Renal cortex interstitium (tissue), 11 donors: ENCODE measurements around the gene OTOS. TPM values are rescaled to one million over a fixed set of nuclear protein-coding genes. Genes with fewer than 3 reads are reported as not detected.
A peak's percentile ranks its signal among the peaks of the same experiment; 100 is the strongest.

Source experiments
- DNase-seq, 11 donors: peaks; one replicate each; pipeline ENCODE4 v3.0.0-alpha.2; 2013; ENCODE audit warnings: low read depth in 9 of 11, low spot score in 4 of 11; ENCODE audit errors: extremely low read depth in 1 of 11
- polyA plus RNA-seq, 3 donors: library from polyadenylated mRNA; unstranded; fragments of 120-200 nt; gene quantifications; one replicate each; pipeline ENCODE4 v1.2.1, GENCODE V29; 2013; ENCODE audit not compliant: insufficient read length in 3 of 3

The OTOS gene
- polyA plus RNA-seq, 3 donors: 0.36 to 0.43 TPM; not detected in 1

GRCh38 chr2:240141736-240142135 lies 1.3 kb upstream of the OTOS start:
- DNase-seq: no peak

DNA sequence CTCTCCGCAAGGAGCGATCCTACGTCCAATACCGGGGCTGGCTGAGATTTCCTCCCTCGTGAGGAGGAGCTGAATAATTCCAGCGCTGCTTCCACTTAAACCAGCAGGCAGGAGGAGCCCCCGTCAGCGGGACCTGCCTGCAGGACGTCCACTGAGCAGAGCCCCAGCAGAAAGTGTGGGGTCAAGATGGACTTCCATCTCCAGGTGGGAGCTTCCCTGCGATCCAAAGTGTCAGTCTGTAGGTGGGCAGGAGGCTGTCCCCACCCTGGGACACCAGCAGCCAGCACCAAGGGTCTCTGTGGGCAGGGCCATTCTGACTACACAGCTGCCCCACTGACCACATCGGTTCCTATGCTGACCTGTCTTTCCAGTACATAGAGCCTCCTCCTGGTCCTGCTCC lies 462 bp upstream of the OTOS start:
- no peak for DNase-seq

DNA sequence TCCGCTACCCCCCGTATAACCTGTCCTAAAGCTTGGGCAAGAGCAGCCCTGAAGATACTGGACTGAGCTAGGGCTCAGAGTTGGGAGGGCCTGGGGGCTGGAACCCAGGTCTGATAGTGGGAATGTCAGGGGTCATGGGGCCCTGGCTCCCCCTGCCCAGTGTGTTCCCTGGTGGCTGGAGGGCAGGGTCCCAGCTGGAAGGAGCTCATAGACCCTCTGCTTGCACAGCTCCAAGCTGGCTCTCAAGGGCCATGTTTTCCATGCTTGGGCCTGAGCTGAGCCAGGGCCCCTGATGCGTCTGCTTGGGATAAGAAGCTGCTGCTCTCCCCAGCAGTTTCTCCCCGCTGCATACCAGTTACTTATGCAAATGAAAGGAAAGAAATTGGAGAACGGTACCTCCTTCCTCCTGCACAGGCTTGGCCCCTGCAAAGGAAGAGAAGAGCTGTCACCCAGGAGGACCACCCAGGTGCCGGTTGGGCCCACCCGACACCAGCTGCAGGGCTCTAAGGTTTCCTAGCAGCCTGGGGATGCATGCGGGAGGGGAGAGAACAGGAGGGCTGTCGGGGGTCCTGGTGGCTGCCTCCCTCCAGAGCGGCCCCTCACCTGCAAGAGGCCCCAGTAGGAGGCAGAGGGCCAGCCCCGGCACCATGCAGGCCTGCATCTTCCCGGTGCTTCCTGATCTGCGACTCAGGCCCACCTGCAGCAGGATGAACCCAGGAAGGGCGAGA lies 628 bp downstream of the OTOS start:
- peak in 5 of 11 donors; percentile 16 to 47 (median 32) for DNase-seq

- DNase-seq: no peak
Observed at GRCh38 chr2:240139011-240139441, 1.4 kb downstream of the OTOS start.

DNA sequence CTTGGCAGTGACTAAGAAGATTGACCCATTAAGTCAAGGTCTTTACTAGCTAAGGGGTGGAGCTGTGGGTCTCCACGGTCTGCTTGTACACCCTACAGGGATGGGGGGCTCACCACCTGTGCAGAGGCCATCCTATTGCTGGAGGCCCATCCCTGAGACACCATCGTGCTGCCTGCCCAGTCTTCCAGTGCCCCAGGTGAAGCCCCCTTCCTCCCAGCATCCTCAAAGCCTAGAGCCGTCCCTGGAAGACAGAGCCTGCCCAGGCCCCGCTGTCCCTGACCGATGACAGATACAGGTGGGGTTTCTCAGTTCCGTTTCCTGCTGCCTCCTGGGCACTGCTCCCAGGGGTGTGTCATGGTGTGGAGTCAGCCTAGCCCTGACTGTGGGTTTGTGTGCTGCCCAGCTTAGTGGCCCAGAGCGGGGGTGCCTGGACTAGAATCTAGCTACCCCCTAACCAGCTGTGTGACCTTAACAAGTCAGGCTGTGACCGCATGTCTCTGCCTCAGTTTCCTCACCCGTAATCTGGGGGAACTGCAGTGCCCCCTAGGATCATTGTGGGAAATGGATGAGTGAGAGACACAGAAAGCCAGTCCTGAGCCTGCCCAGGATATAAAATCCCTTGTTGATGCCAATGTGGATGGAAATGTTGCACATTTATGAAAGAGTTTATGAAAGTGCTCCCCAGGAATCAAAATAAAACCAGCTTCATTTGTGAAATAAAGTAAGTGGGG lies 2.0 kb downstream of the OTOS start:
- no peak for DNase-seq

DNA sequence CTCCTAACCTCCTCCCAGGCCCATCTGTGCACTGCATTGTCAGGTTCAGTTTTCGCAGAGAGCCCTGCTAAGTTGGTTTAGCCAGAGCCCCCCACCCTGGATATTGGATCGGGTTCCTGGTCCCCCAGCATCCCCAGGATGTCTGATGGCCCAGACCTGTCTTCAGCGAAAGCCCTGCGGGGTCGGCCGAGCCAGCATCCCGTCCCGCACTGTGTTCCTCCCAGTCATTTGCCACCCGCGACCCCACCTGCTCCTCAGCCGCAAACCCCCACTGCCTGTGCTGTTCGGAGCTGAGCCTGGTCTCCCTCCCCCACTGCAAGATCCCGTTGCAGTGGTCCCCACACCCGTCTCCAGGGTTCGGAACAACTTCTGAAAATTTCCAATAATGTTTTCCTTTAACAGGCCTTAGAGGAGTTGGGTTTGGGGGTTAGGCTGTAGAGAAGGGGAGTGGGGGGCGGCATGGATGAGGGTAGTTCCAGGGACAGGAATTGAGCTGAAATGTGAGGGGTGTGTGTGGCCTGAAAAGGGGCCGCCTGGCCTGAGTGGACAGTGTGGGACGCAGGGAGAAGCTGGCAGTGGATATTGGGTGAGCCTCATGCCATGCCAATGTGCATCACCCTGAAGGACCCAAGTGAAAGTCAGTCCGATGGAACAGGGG lies 2.7 kb downstream of the OTOS start:
- no peak for DNase-seq

DNA sequence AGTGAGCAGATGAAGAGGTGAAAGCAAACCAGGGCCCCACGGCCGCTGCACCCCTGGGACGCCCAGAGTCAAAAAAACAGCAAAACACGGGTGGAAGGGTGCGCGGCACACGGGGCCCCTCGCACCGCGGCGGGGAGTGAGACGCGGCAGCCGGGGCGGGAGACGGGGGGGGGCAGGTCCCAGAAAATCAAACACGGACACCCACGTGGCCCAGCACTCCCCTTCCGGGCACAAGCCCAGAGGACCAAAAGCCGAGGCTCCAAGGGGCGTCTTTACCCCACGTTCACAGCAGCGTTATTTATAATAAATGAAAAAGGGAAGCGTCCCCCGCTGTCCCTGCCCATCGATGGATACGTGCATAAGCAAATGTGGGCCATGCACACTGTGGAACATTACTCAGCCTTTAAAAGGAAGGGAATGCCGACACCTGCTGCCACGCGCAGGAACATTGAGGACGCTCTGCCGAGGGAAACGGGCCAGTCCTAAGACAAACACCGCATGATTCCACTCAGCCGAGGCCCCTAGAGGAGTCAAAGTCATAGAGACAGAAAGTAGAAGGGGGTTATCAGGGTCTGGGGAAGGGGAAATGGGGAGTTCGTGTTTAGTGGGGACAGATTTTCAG lies 3.7 kb downstream of the OTOS start:
- DNase-seq: no peak

DNA sequence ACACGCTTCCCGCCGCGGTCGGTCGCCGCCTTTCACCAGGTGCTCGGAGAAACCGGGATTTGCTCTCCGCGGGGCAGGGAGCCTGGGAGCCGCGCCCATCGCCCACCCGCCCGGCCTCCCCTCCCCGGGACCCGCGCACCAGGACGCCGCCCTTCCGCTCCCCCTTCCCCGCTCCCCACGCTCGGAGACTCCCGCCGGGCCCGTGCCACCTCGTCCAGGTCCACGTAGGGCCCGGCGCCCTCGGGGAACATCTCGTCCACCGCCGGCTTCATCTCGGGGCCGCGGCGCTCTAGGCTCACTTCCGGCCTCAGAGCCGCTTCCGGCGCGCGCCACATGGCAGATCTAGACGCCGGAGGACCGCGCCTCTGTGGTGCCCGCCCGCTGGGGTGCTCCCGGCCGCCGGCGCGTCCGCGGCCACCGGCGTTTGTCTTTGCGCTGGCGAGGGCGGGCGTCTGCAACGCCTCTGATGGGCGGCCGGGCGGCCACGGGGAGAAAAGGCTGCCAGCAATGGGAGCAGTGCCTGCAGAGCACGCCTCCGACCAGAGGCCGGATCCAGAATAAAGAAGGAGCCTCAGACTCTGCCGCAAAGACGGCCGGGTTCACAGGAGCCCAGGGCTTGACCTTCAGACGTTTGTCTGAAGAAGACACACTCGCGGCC lies 4.3 kb downstream of the OTOS start, which contains the start of gene COPS9:
Gene COPS9 (minus strand): TSS at position 293 of the 658 bp plus-strand sequence. CDS start 21 bp downstream, at position 272.
- peak in 10 of 11 donors; percentile 65 to 92 (median 79) for DNase-seq

- no peak for DNase-seq
Observed at GRCh38 chr2:240135706-240136012, 4.8 kb downstream of the OTOS start.

GRCh38 chr2:240134956-240135520 lies 5.4 kb downstream of the OTOS start:
- DNase-seq: no peak

DNA sequence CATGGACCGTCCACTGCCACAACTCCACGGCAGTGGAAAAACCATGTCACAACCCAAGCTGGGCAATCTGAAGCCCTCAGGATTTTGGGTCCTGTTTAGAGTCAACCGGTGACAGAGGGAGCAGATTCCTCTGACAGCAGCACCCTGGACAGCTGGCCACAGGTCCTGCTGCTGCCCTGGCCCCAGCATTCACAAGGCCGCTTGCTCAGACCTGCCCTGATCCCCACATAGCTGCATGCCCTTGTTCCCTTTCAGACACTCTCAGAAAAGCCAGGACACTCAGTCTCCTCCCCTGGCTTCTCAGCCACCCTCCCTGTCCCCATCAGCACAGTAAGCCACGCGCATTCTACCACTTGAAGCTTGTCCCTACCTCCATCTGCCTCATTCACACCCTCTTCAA lies 6.0 kb downstream of the OTOS start:
- no peak for DNase-seq

GRCh38 chr2:240133401-240133800 lies 7.1 kb downstream of the OTOS start:
- DNase-seq: no peak

DNA sequence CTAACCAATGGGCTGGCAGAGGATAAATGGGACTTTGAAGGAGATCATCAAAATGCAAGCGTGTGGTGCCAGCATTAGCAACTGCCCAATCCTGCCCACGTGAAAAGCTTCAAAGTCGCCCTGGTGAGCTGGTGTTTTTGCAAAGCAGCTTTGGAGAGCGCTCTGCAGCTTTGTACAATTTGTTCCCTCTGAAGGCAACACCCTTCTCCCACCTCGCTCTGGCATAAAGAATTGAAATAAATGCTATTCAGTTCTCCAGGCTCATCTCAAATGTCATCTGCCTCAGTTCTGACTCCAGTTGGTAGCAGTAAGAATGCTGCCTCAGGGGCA lies 7.8 kb downstream of the OTOS start:
- no peak for DNase-seq

DNA sequence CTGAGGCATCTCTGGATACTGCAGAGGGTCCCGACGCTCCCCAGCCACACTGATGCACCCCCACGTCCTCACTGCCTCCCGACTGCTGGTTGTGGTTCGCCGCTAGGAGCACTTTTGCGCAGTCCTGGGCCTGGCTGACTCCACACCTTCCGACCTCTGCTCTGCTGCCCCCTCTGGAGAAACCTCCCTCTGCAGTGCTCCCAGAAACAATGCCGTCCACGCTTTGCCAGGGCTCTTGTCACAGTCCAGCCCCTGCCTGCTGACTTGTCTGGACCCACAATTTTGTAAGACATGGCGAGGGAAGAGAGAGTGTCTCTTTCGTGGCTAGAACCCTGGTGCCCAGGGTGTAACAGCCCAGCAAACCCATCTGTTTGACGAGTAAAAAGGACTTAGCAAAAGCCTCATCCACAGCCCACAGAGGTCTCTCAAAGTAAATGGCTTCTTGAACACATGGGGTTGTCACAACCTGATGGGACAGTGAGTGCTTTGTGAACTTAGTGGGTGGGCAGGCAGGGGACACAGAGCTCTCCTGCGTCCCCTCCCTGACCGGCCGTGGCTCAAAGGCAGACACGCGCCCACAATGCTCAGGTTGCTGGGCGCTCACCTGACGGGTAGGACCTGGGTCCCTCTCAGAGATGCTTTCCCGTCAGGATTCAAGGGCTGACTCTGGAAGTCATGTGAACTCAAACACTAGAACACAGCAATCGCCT lies 8.4 kb downstream of the OTOS start:
- DNase-seq: no peak

GRCh38 chr2:240131296-240131695 lies 9.2 kb downstream of the OTOS start:
- no peak for DNase-seq

GRCh38 chr2:240130393-240131195 lies 9.9 kb downstream of the OTOS start:
- DNase-seq: no peak

DNA sequence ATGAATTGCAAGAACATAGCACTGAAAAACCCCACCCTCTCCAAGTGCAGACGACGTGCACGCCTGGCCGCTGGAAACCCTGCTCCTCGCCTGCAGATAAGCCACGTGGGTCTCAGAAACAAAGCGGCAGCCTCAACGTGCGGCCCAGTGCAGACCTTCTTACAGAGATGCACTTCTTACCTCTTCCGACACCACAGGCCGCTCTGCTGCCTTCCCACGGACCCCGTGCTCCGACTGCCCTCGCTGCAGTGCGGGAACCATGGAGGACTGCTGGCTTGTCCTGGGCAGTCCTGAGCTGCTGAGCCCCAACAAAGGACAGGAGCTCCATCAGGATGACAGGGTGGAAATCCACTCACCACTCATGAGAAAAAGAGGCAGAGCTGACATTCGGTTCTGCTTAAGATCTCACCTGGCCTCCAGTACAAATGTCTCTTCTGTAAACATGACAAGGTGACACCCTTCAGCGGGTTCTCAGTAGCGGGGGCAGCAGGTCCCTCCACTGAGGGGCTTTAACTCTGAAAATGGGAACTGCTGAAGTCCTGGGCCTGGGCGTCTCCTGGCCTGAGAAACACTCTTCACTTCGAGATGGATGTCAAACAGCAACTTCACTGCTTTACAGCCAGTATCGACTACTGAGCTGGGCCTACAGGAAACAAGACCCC lies 10.6 kb downstream of the OTOS start:
- DNase-seq: no peak
